Measurements from ENCODE around the gene SNTN.

SNTN gene

GRCh38 chr3:63654211-63654610 is 1.7 kb downstream of the SNTN start:
- no peak for DNase-seq (ENCODE audit: low read depth)
- TF ChIP-seq, protein P1, sequence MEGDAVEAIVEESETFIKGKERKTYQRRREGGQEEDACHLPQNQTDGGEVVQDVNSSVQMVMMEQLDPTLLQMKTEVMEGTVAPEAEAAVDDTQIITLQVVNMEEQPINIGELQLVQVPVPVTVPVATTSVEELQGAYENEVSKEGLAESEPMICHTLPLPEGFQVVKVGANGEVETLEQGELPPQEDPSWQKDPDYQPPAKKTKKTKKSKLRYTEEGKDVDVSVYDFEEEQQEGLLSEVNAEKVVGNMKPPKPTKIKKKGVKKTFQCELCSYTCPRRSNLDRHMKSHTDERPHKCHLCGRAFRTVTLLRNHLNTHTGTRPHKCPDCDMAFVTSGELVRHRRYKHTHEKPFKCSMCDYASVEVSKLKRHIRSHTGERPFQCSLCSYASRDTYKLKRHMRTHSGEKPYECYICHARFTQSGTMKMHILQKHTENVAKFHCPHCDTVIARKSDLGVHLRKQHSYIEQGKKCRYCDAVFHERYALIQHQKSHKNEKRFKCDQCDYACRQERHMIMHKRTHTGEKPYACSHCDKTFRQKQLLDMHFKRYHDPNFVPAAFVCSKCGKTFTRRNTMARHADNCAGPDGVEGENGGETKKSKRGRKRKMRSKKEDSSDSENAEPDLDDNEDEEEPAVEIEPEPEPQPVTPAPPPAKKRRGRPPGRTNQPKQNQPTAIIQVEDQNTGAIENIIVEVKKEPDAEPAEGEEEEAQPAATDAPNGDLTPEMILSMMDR (IDR thresholded peaks at IDR 0.05; ENCODE audit: insufficient read depth, low read depth, low read length, missing control alignments) = no peak
- H3K4me3 ChIP-seq (ENCODE audit: low read depth, low read length) = no peak overlapping the region

DNA sequence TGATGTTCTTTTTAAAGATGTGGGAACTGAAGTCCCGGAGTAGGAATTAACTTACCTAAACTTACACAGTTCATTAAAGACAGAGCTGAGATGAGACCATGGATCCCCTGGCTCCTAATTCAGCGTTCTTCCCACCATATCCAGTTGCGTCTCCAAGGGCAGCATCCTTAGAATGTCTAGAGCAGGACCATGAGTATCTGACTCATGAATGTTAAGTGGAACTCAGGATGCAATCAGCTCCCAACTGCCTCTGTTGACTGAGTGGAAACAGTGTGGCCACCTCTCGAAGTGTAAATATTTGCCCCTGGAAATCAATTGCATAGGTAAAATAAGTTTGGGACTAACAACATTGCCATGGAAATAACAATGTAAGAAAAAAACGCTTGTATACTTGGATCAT is 2.5 kb downstream of the SNTN start:
- no peak for DNase-seq (ENCODE audit: low read depth)
- H3K4me3 ChIP-seq (ENCODE audit: low read depth, low read length) = no peak overlapping the region
- TF ChIP-seq, protein P1 (IDR thresholded peaks at IDR 0.05; ENCODE audit: insufficient read depth, low read depth, low read length, missing control alignments) = no peak

DNA sequence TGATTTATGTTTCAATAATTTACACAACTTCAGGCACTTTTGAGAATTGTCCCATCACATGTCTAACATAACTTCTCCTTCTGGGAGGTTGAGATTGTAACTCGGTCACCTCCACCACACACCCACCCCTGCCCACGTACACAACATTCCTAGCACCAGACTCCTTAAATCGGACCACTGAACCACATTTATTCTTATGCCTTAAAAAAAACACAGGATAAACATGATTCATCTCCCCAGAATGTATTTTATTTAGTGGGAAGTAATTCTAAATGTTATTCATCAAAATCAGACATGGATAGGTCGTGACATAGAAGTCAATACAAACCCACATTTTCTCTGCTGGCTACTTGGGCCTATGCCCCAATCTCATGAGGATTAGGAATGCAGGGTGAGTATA is 3.0 kb downstream of the SNTN start:
- H3K4me3 ChIP-seq (ENCODE audit: low read depth, low read length) = no peak overlapping the region
- TF ChIP-seq, protein P1 (IDR thresholded peaks at IDR 0.05; ENCODE audit: insufficient read depth, low read depth, low read length, missing control alignments) = no peak
- DNase-seq (ENCODE audit: low read depth) = no peak

DNA sequence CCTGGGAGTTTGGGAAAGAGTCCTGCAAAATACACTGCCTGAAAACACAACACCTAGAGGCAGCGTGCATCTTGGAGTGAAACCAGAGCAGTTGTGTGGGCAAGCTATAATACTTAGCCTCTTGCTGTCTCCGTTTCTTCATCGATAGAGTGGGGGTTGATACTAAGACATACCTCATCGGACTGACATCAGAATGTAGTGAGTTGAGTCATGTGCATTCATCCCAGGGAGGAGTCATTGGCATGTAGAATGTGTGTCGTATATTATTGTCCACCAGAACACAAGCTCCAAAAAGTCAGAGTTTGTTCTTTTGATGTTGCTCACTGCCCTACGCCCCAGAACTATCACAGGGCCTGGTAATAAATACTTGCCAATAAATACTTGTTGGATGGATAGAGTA is 4.3 kb downstream of the SNTN start:
- DNase-seq (ENCODE audit: low read depth) = no peak
- H3K4me3 ChIP-seq (ENCODE audit: low read depth, low read length) = no peak overlapping the region
- TF ChIP-seq, protein P1 (IDR thresholded peaks at IDR 0.05; ENCODE audit: insufficient read depth, low read depth, low read length, missing control alignments) = no peak

DNA sequence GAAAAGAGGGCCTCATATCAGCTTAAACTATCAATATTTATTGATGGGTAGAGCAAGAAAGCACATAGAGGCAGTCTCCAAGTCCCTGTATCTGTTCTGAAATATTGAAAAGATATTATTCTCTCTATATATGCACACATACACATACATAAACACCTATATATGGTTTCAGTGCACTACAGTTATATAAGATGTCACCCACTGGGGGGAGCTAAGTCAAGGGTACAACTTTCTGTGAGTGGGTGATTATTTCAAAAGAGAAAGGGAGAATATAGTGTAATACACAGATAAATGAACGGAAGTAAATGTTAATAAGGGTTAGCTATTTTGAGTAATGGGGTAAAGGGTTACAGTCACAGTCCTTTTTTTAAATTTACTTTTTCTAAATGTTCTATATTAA is 8.8 kb downstream of the SNTN start:
- no peak overlapping the region for H3K4me3 ChIP-seq (ENCODE audit: low read depth, low read length)
- no peak for DNase-seq (ENCODE audit: low read depth)
- TF ChIP-seq, protein P1 (IDR thresholded peaks at IDR 0.05; ENCODE audit: insufficient read depth, low read depth, low read length, missing control alignments) = no peak

GRCh38 chr3:63662011-63662410 is 9.5 kb downstream of the SNTN start:
- TF ChIP-seq, protein P1 (IDR thresholded peaks at IDR 0.05; ENCODE audit: insufficient read depth, low read depth, low read length, missing control alignments) = no peak
- no peak for DNase-seq (ENCODE audit: low read depth)
- no peak overlapping the region for H3K4me3 ChIP-seq (ENCODE audit: low read depth, low read length)

DNA sequence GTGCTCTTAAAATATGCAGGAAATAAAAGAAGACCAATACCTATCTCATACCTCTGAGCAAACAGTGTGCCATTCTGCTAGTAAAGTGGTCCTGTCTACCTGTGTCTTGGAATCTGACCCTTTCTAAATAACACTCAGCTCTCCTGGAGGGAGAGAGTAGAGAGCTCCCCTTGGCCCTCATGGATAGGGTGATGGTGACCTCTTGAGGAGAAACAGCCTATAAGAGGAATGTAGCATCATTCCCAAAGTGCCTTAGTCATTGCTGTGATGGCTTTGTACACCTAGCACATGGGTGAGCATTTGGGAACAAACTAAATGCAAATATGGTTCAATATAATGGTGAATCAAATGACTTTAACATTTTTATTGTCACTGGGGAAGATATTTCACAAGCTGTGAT is 10.0 kb downstream of the SNTN start:
- no peak overlapping the region for H3K4me3 ChIP-seq (ENCODE audit: low read depth, low read length)
- no peak for DNase-seq (ENCODE audit: low read depth)
- TF ChIP-seq, protein P1 (IDR thresholded peaks at IDR 0.05; ENCODE audit: insufficient read depth, low read depth, low read length, missing control alignments) = no peak
